Activated T-cell treated with anti-CD3 and anti-CD28 coated beads, Interleukin-2, amount 50 U/mL, for 24 hours (primary cell): ENCODE measurements around the gene MRPL37.
"Not testable (repeated sequence)": the region's sequence is repeated elsewhere in the genome, so short reads cannot be mapped to it uniquely, and the experiment has no call there.

Experiments used
- DNase-seq: peaks from one replicate; pipeline ENCODE4 v3.0.0-alpha.2; 2020
- H3K27ac Mint-ChIP-seq: 2 replicates; pipeline ENCODE4 v1.8.0; 2020; ENCODE audit warnings: mild to moderate bottlenecking, mixed read lengths
- H3K27me3 Mint-ChIP-seq: 2 replicates; pipeline ENCODE4 v1.8.0; 2020; ENCODE audit warnings: mixed read lengths
- H3K36me3 Mint-ChIP-seq: 2 replicates; pipeline ENCODE4 v1.8.0; 2020; ENCODE audit warnings: low read depth, mixed read lengths
- H3K4me1 Mint-ChIP-seq: 2 replicates; pipeline ENCODE4 v1.8.0; 2020; ENCODE audit warnings: low read depth, mixed read lengths
- H3K4me3 Mint-ChIP-seq: 2 replicates; pipeline ENCODE4 v1.8.0; 2020; ENCODE audit warnings: mild to moderate bottlenecking, moderate library complexity, mixed read lengths
- H3K9me3 Mint-ChIP-seq: 2 replicates; pipeline ENCODE4 v1.8.0; 2020; ENCODE audit warnings: mixed read lengths

MRPL37 gene

GRCh38 chr1:54186056-54186455 is 13.9 kb upstream of the MRPL37 start:
- H3K27me3 Mint-ChIP-seq, result no peaks in the 10 kb centered on the region
- H3K27ac Mint-ChIP-seq, result no peak overlapping the region
- H3K36me3 Mint-ChIP-seq, result peaks cover 71% of the 10 kb centered on the region
- H3K9me3 Mint-ChIP-seq, result no peaks in the 10 kb centered on the region
- no peaks in the 10 kb centered on the region for H3K4me1 Mint-ChIP-seq
- no peak overlapping the region for H3K4me3 Mint-ChIP-seq
- DNase-seq, result no peak

- Mint-ChIP-seq H3K27me3 (no peaks in the 10 kb centered on the region), H3K9me3 (no peaks in the 10 kb centered on the region)
Observed at GRCh38 chr1:54188291-54188690, 11.7 kb upstream of the MRPL37 start.

GRCh38 chr1:54190526-54190925 is 9.4 kb upstream of the MRPL37 start:
- no peaks in the 10 kb centered on the region for H3K9me3 Mint-ChIP-seq

More at GRCh38 chr1:54188291-54188690, 11.7 kb upstream of the MRPL37 start:
- DNase-seq, result no peak
- H3K4me3 Mint-ChIP-seq, result no peak overlapping the region
- H3K36me3 Mint-ChIP-seq, result peaks cover 82% of the 10 kb centered on the region
- no peak overlapping the region for H3K27ac Mint-ChIP-seq
- H3K4me1 Mint-ChIP-seq, result no peaks in the 10 kb centered on the region

GRCh38 chr1:54191525-54191924 is 8.4 kb upstream of the MRPL37 start:
- DNase-seq, result no peak
- H3K27ac Mint-ChIP-seq, result no peak overlapping the region
- no peaks in the 10 kb centered on the region for H3K9me3 Mint-ChIP-seq
- H3K4me1 Mint-ChIP-seq, result no peaks in the 10 kb centered on the region
- peaks cover 75% of the 10 kb centered on the region for H3K36me3 Mint-ChIP-seq
- no peak overlapping the region for H3K4me3 Mint-ChIP-seq
- H3K27me3 Mint-ChIP-seq, result no peaks in the 10 kb centered on the region

More at GRCh38 chr1:54190526-54190925, 9.4 kb upstream of the MRPL37 start:
- H3K4me3 Mint-ChIP-seq, result no peak overlapping the region
- H3K27me3 Mint-ChIP-seq, result no peaks in the 10 kb centered on the region
- DNase-seq, result no peak
- H3K36me3 Mint-ChIP-seq, result peaks cover 83% of the 10 kb centered on the region
- no peaks in the 10 kb centered on the region for H3K4me1 Mint-ChIP-seq
- no peak overlapping the region for H3K27ac Mint-ChIP-seq

- DNase-seq, result no peak
- H3K27ac Mint-ChIP-seq, result no peak overlapping the region
- no peaks in the 10 kb centered on the region for H3K9me3 Mint-ChIP-seq
- no peaks in the 10 kb centered on the region for H3K27me3 Mint-ChIP-seq
- peaks cover 58% of the 10 kb centered on the region for H3K36me3 Mint-ChIP-seq
- H3K4me1 Mint-ChIP-seq, result no peaks in the 10 kb centered on the region
- H3K4me3 Mint-ChIP-seq, result no peak overlapping the region
Observed at GRCh38 chr1:54193453-54193852, 6.5 kb upstream of the MRPL37 start.

- H3K27me3 Mint-ChIP-seq, result no peaks in the 10 kb centered on the region
- no peak for DNase-seq
- peak overlapping the region; percentile 96 for H3K4me3 Mint-ChIP-seq
Observed at GRCh38 chr1:54199151-54199764, 709 bp upstream of the MRPL37 start.

GRCh38 chr1:54200519-54200997 is 591 bp downstream of the MRPL37 start:
- Mint-ChIP-seq H3K27me3 (no peaks in the 10 kb centered on the region), H3K4me3 (peak overlapping the region; percentile 96), H3K9me3 (no peaks in the 10 kb centered on the region), H3K36me3 (peaks cover 56% of the 10 kb centered on the region), H3K4me1 (peaks cover 38% of the 10 kb centered on the region), H3K27ac (peak overlapping the region; percentile 92)
- no peak for DNase-seq

More at GRCh38 chr1:54199151-54199764, 709 bp upstream of the MRPL37 start:
- H3K27ac Mint-ChIP-seq, result peak overlapping the region; percentile 92
- H3K9me3 Mint-ChIP-seq, result no peaks in the 10 kb centered on the region
- H3K4me1 Mint-ChIP-seq, result peaks cover 35% of the 10 kb centered on the region
- peaks cover 53% of the 10 kb centered on the region for H3K36me3 Mint-ChIP-seq

- Mint-ChIP-seq H3K27me3 (no peaks in the 10 kb centered on the region), H3K4me1 (peaks cover 37% of the 10 kb centered on the region), H3K4me3 (no peak overlapping the region), H3K27ac (no peak overlapping the region), H3K9me3 (no peaks in the 10 kb centered on the region), H3K36me3 (peaks cover 85% of the 10 kb centered on the region)
- no peak for DNase-seq
Observed at GRCh38 chr1:54204199-54204598, 4.2 kb downstream of the MRPL37 start.

- no peak for DNase-seq
- Mint-ChIP-seq H3K4me1 (peaks cover 16% of the 10 kb centered on the region), H3K27me3 (no peaks in the 10 kb centered on the region), H3K36me3 (peaks cover 91% of the 10 kb centered on the region), H3K9me3 (no peaks in the 10 kb centered on the region), H3K4me3 (no peak overlapping the region), H3K27ac (peak overlapping the region; percentile 42)
Observed at GRCh38 chr1:54207287-54207686, 7.3 kb downstream of the MRPL37 start.

GRCh38 chr1:54207896-54208295 is 7.9 kb downstream of the MRPL37 start:
- peak overlapping the region; percentile 28 for H3K27ac Mint-ChIP-seq

GRCh38 chr1:54212872-54213271 is 12.9 kb downstream of the MRPL37 start:
- peak overlapping the region; percentile 50 for H3K27ac Mint-ChIP-seq
- H3K27me3 Mint-ChIP-seq, result no peaks in the 10 kb centered on the region
- peaks cover 2% of the 10 kb centered on the region for H3K4me1 Mint-ChIP-seq
- DNase-seq, result no peak
- H3K36me3 Mint-ChIP-seq, result peaks cover 98% of the 10 kb centered on the region
- no peaks in the 10 kb centered on the region for H3K9me3 Mint-ChIP-seq
- H3K4me3 Mint-ChIP-seq, result no peak overlapping the region

More at GRCh38 chr1:54207896-54208295, 7.9 kb downstream of the MRPL37 start:
- H3K27me3 Mint-ChIP-seq, H3K9me3 Mint-ChIP-seq, H3K4me3 Mint-ChIP-seq, DNase-seq: not testable (repeated sequence)
- H3K4me1 Mint-ChIP-seq, result peaks cover 10% of the 10 kb centered on the region
- peaks cover 91% of the 10 kb centered on the region for H3K36me3 Mint-ChIP-seq

GRCh38 chr1:54215523-54215922 is 15.6 kb downstream of the MRPL37 start:
- peaks cover 99% of the 10 kb centered on the region for H3K36me3 Mint-ChIP-seq

GRCh38 chr1:54218883-54219687 is 19.1 kb downstream of the MRPL37 start:
- no peaks in the 10 kb centered on the region for H3K27me3 Mint-ChIP-seq
- H3K27ac Mint-ChIP-seq, result peak overlapping the region; percentile 76
- no peaks in the 10 kb centered on the region for H3K9me3 Mint-ChIP-seq
- H3K36me3 Mint-ChIP-seq, result peaks cover 95% of the 10 kb centered on the region
- H3K4me1 Mint-ChIP-seq, result peaks cover 5% of the 10 kb centered on the region
- no peak for DNase-seq
- H3K4me3 Mint-ChIP-seq, result no peak overlapping the region

More at GRCh38 chr1:54215523-54215922, 15.6 kb downstream of the MRPL37 start:
- no peak for DNase-seq
- Mint-ChIP-seq H3K4me1 (peaks cover 2% of the 10 kb centered on the region), H3K27ac (no peak overlapping the region), H3K27me3 (no peaks in the 10 kb centered on the region), H3K9me3 (no peaks in the 10 kb centered on the region), H3K4me3 (no peak overlapping the region)

- no peaks in the 10 kb centered on the region for H3K9me3 Mint-ChIP-seq
- H3K36me3 Mint-ChIP-seq, result peaks cover 91% of the 10 kb centered on the region
- peaks cover 5% of the 10 kb centered on the region for H3K4me1 Mint-ChIP-seq
- peak overlapping the region; percentile 31 for H3K27ac Mint-ChIP-seq
- H3K27me3 Mint-ChIP-seq, result no peaks in the 10 kb centered on the region
- DNase-seq, result no peak
- no peak overlapping the region for H3K4me3 Mint-ChIP-seq
Observed at GRCh38 chr1:54219688-54220003, 19.7 kb downstream of the MRPL37 start.
